Chondrocyte (in vitro differentiated cells): Measurements from ENCODE around the gene SND1. TPM values are rescaled to one million over a fixed set of nuclear protein-coding genes. Genes with fewer than 3 reads are reported as not detected.

ENCODE experiments used
- DNase-seq: peaks from one replicate; pipeline ENCODE4 v3.0.0; 2021; ENCODE audit warnings: mixed read lengths, low spot score
- H3K27ac Mint-ChIP-seq: one replicate; pipeline ENCODE4 v1.8.0; 2021; ENCODE audit warnings: mild to moderate bottlenecking, moderate library complexity, mixed read lengths; ENCODE audit not compliant: unreplicated experiment
- H3K27me3 Mint-ChIP-seq: 2 replicates; pipeline ENCODE4 v1.8.0; 2021; ENCODE audit warnings: low read depth, mixed read lengths
- H3K36me3 Mint-ChIP-seq: 2 replicates; pipeline ENCODE4 v1.8.0; 2021; ENCODE audit warnings: low read depth, mixed read lengths
- H3K4me1 Mint-ChIP-seq: 2 replicates; pipeline ENCODE4 v1.8.0; 2021; ENCODE audit warnings: low read depth, mild to moderate bottlenecking, mixed read lengths
- H3K4me3 Mint-ChIP-seq: one replicate; pipeline ENCODE4 v1.8.0; 2021; ENCODE audit warnings: mild to moderate bottlenecking, moderate library complexity, mixed read lengths; ENCODE audit not compliant: unreplicated experiment
- H3K9me3 Mint-ChIP-seq: 2 replicates; pipeline ENCODE4 v1.8.0; 2021; ENCODE audit warnings: low read depth, mixed read lengths
- total RNA-seq: library from RNA; stranded (reverse); gene quantifications from 3 replicates; pipeline ENCODE4 v1.2.1, GENCODE V29; 2021
- TF ChIP-seq, protein P1 (sequence below): fragments of 200-600 bp; sonication (generic); IDR thresholded peaks from 2 replicates; pipeline ENCODE4 v1.5.0; 2021; ENCODE audit warnings: antibody characterized with exemption, mild to moderate bottlenecking, moderate library complexity

Gene SND1
- total RNA-seq, 1 donor from 2014 or later, result 229 TPM

DNA sequence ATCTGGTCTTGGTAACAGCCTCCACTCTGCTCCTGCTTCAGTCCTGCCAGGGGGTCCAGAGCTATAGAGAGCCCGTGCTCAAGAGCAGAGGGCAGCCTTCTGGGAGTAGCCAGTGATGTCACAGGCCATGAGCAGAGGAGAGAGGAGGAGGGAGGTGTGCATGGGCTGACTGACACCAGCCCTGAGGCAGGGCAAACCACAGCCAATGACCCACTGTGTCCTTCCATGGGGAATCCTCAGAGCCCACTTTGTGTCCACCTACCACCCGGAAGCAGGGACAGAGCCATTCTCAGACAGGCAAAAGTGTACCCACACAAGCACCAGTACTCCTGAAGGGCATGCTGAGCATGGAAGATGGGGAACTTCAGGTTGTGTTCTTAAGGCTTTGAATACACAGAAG is 34.0 kb upstream of the SND1 start, which contains the start of gene PAX4:
PAX4 (minus strand) TSS at position 101 of the 400 bp plus-strand sequence. CDS start 2,214 bp downstream, outside the sequence.
- H3K4me1 Mint-ChIP-seq, result peaks cover 4% of the 10 kb centered on the region
- no peak within 1 kb of the TSS for H3K27ac Mint-ChIP-seq
- no peak for DNase-seq
- no peaks in the 10 kb centered on the region for H3K36me3 Mint-ChIP-seq
- H3K9me3 Mint-ChIP-seq, result no peaks in the 10 kb centered on the region
- TF ChIP-seq, protein P1, sequence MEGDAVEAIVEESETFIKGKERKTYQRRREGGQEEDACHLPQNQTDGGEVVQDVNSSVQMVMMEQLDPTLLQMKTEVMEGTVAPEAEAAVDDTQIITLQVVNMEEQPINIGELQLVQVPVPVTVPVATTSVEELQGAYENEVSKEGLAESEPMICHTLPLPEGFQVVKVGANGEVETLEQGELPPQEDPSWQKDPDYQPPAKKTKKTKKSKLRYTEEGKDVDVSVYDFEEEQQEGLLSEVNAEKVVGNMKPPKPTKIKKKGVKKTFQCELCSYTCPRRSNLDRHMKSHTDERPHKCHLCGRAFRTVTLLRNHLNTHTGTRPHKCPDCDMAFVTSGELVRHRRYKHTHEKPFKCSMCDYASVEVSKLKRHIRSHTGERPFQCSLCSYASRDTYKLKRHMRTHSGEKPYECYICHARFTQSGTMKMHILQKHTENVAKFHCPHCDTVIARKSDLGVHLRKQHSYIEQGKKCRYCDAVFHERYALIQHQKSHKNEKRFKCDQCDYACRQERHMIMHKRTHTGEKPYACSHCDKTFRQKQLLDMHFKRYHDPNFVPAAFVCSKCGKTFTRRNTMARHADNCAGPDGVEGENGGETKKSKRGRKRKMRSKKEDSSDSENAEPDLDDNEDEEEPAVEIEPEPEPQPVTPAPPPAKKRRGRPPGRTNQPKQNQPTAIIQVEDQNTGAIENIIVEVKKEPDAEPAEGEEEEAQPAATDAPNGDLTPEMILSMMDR, result no peak
- H3K27me3 Mint-ChIP-seq, result peaks cover 88% of the 10 kb centered on the region
- H3K4me3 Mint-ChIP-seq, result no peak within 1 kb of the TSS

DNA sequence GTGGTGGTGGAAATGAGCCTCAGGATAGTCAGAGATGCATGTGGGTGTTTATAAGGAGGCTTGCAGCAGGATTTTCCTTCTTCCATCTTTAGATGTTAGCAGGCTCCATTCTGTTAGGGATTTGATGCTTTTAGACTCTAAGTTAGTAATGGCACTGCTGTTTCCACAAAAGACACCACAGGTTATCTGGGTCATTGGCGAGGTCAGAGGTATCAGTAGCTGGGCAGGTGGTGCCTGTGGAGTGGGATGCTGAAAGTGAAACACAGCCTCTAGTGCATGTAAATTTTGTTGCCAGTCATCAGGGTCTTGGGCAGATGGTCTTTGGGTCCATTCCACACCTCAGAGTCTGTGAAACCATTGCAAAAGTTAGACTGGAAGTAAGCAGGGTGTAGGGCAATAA is 33.2 kb upstream of the SND1 start:
- Mint-ChIP-seq H3K4me3 (no peak overlapping the region), H3K36me3 (peaks cover 1% of the 10 kb centered on the region), H3K27ac (no peak overlapping the region), H3K27me3 (peaks cover 86% of the 10 kb centered on the region), H3K9me3 (no peaks in the 10 kb centered on the region), H3K4me1 (peaks cover 4% of the 10 kb centered on the region)
- TF ChIP-seq, protein P1, result no peak
- no peak for DNase-seq

GRCh38 chr7:127619681-127620405 is 32.2 kb upstream of the SND1 start:
- Mint-ChIP-seq H3K4me1 (peaks cover 4% of the 10 kb centered on the region), H3K9me3 (no peaks in the 10 kb centered on the region), H3K4me3 (no peak overlapping the region), H3K27me3 (peaks cover 86% of the 10 kb centered on the region), H3K27ac (no peak overlapping the region), H3K36me3 (peaks cover 1% of the 10 kb centered on the region)
- TF ChIP-seq, protein P1, result no peak
- DNase-seq, result no peak

DNA sequence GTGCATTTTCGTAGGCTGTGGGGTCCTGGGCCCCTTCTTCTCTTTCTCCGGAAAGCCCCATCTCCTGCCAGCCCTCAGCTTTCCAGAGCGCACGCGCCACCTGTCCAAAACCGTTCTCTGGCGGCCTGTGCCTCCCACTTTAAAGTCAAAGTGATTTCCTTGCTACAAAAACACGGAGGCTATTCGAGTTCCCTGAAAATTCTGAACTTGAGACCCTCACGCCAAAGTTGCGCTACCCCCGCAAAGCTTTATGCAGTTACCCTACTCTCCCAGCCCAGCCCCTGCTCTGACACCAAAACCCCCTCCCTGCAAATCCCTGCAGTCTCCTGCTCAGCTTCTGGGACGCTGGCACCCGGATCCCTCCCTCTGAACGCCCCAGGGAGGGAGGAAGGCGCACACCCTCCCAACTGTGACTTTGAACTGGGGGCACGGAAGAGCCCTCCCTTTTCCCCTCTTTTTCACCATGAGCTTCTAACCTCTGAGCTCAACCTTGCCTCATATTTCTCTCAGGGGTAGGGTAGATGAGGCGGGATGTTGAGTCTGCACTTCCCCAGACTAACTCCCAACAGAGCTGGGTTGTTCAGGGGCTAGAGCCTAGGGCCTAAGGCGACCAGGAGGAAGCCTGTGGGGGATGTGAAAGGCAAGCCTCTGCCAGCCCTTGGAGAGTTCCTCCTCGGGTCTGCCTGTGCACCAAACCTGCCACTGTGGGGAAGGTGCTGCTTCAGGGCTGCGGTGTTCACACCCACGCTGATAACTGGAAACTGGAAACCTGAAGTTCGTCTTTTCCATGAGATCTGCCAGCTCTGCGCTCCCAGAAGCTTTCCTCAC is 31.4 kb upstream of the SND1 start:
- H3K4me3 Mint-ChIP-seq, result no peak overlapping the region
- no peaks in the 10 kb centered on the region for H3K9me3 Mint-ChIP-seq
- peaks cover 82% of the 10 kb centered on the region for H3K27me3 Mint-ChIP-seq
- peaks cover 4% of the 10 kb centered on the region for H3K4me1 Mint-ChIP-seq
- peaks cover 1% of the 10 kb centered on the region for H3K36me3 Mint-ChIP-seq
- TF ChIP-seq, protein P1, result no peak
- H3K27ac Mint-ChIP-seq, result no peak overlapping the region
- no peak for DNase-seq

DNA sequence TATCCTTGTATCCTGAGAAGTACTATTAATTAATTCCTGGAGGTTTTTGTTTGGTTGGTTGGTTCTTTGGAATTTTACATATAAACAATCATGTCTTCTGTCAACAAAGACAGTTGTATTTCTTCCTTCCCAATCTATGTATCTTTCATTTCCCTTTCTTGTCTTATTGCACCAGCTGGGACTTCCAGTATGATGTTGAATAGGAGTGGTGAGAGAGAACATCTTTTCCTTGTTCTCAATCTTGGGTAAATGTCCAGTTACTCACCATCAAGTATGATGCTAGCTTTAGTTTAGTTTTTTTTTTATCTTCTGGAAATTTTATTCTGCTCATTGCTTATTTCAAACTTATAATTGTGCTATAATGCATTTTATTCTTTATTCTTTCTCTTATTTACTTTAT is 26.7 kb upstream of the SND1 start:
- Mint-ChIP-seq H3K36me3 (peaks cover 1% of the 10 kb centered on the region), H3K27me3 (peaks cover 40% of the 10 kb centered on the region), H3K4me3 (no peak overlapping the region), H3K4me1 (peaks cover 4% of the 10 kb centered on the region), H3K9me3 (no peaks in the 10 kb centered on the region), H3K27ac (no peak overlapping the region)
- DNase-seq, result no peak
- TF ChIP-seq, protein P1, result no peak
